Neural cell (in vitro differentiated cells): ENCODE results near the gene ATP5F1C. TPM values are rescaled to one million over a fixed set of nuclear protein-coding genes. Genes with fewer than 3 reads are reported as not detected.

Source experiments
- H2AFZ ChIP-seq: fragments of 200-600, 300-800 bp; sonication (generic), shearing (Covaris generic); 2 replicates; pipeline ENCODE4 v1.6.0; 2014; ENCODE audit warnings: low read depth, mild to moderate bottlenecking, antibody characterized with exemption, low read length, moderate library complexity
- H3F3A ChIP-seq: fragments of 200-600 bp; shearing (Covaris generic); 2 replicates; pipeline ENCODE4 v1.6.1; 2016; ENCODE audit warnings: mild to moderate bottlenecking, moderate library complexity, mixed read lengths, antibody characterized with exemption, low read length; ENCODE audit not compliant: insufficient read depth, poor library complexity, severe bottlenecking
- H3K27ac ChIP-seq: fragments of 200-600, 300-800 bp; sonication (generic), shearing (Covaris generic); 2 replicates; pipeline ENCODE4 v1.5.1; 2014; ENCODE audit warnings: mild to moderate bottlenecking, low read length, moderate library complexity
- H3K27me3 ChIP-seq: fragments of 300-800, 200-600 bp; sonication (generic), shearing (Covaris generic); 2 replicates; pipeline ENCODE4 v1.6.0; 2014; ENCODE audit warnings: mild to moderate bottlenecking, low read depth, low read length, moderate library complexity; ENCODE audit not compliant: insufficient read depth
- H3K36me3 ChIP-seq: fragments of 300-800, 200-600 bp; sonication (generic), shearing (Covaris generic); 2 replicates; pipeline ENCODE4 v1.5.1; 2014; ENCODE audit warnings: mild to moderate bottlenecking, antibody characterized with exemption, low read length, moderate library complexity; ENCODE audit not compliant: insufficient read depth
- H3K4me2 ChIP-seq: fragments of 300-800, 200-600 bp; sonication (generic), shearing (Covaris generic); 2 replicates; pipeline ENCODE4 v1.6.0; 2014; ENCODE audit warnings: mild to moderate bottlenecking, low read length
- H3K4me3 ChIP-seq: fragments of 300-800, 200-600 bp; sonication (generic), shearing (Covaris generic); 2 replicates; pipeline ENCODE4 v1.5.1; 2014; ENCODE audit warnings: mild to moderate bottlenecking, low read length, moderate library complexity
- H3K79me2 ChIP-seq: fragments of 200-600 bp; shearing (Covaris generic); replicated peaks from 2 replicates; pipeline ENCODE4 v1.6.0; 2014; ENCODE audit warnings: mild to moderate bottlenecking, low read length, moderate library complexity; ENCODE audit not compliant: insufficient read depth
- H3K9ac ChIP-seq: fragments of 300-800, 200-600 bp; sonication (generic), shearing (Covaris generic); 2 replicates; pipeline ENCODE4 v1.6.1; 2016; ENCODE audit warnings: mild to moderate bottlenecking, low read length, mixed read lengths
- H3K9me2 ChIP-seq: fragments of 200-600 bp; shearing (Covaris generic); 2 replicates; pipeline ENCODE4 v1.6.1; 2016; ENCODE audit warnings: mild to moderate bottlenecking, low read length, mixed read lengths; ENCODE audit not compliant: insufficient read depth
- H3K9me3 ChIP-seq: fragments of 200-600, 300-800 bp; sonication (generic), shearing (Covaris generic); 2 replicates; pipeline ENCODE4 v1.6.1; 2016; ENCODE audit warnings: mild to moderate bottlenecking, mixed run types, low read length, moderate library complexity, mixed read lengths
- H4K20me1 ChIP-seq: fragments of 200-600 bp; shearing (Covaris generic); 2 replicates; pipeline ENCODE4 v1.6.1; 2016; ENCODE audit warnings: mild to moderate bottlenecking, mixed run types; ENCODE audit not compliant: insufficient read depth
- CTCF ChIP-seq: fragments of 450-650 bp; IDR thresholded peaks from 2 replicates; pipeline ENCODE4 v1.5.1; 2014; ENCODE audit warnings: antibody characterized with exemption, mild to moderate bottlenecking, moderate library complexity; ENCODE audit not compliant: poor library complexity, severe bottlenecking
- EP300 ChIP-seq: fragments of 450-650 bp; conservative IDR thresholded peaks from 2 replicates; pipeline ENCODE4 v1.6.1; 2014; ENCODE audit warnings: antibody characterized with exemption, mild to moderate bottlenecking, moderate library complexity; ENCODE audit not compliant: poor library complexity, severe bottlenecking
- EZH2 ChIP-seq: fragments of 200-600, 300-800 bp; shearing (Covaris generic), sonication (generic); IDR thresholded peaks from 2 replicates; pipeline ENCODE4 v1.6.1; 2014; ENCODE audit warnings: antibody characterized with exemption, low read length, borderline replicate concordance, mild to moderate bottlenecking; ENCODE audit not compliant: insufficient read depth, poor library complexity, severe bottlenecking
- MXI1 ChIP-seq: fragments of 450-650 bp; conservative IDR thresholded peaks from 2 replicates; pipeline ENCODE4 v1.6.1; 2014; ENCODE audit warnings: antibody characterized with exemption, mild to moderate bottlenecking; ENCODE audit not compliant: poor library complexity, severe bottlenecking
- POLR2AphosphoS5 ChIP-seq: IDR thresholded peaks from 2 replicates; pipeline ENCODE4 v1.6.1; 2012
- RAD21 ChIP-seq: fragments of 450-650 bp; conservative IDR thresholded peaks from 2 replicates; pipeline ENCODE4 v1.6.1; 2014; ENCODE audit warnings: antibody characterized with exemption, mild to moderate bottlenecking, moderate library complexity
- REST ChIP-seq: IDR thresholded peaks from 2 replicates; pipeline ENCODE4 v1.6.1; 2012; ENCODE audit warnings: borderline replicate concordance
- SMC3 ChIP-seq: fragments of 450-650 bp; conservative IDR thresholded peaks from 2 replicates; pipeline ENCODE4 v1.6.1; 2014; ENCODE audit warnings: antibody characterized with exemption, mild to moderate bottlenecking, moderate library complexity; ENCODE audit not compliant: poor library complexity
- TAF1 ChIP-seq: IDR thresholded peaks from 2 replicates; pipeline ENCODE4 v1.6.1; 2012; ENCODE audit warnings: low read depth
- polyA plus RNA-seq: library from polyadenylated mRNA; depleted of rRNA; stranded (reverse); fragments of >200 nt; gene quantifications from 2 replicates; pipeline ENCODE4 v1.2.3, GENCODE V29; 2014

ATP5F1C gene
- polyA plus RNA-seq, 1 donor from 2014 or later, result 497 TPM

DNA sequence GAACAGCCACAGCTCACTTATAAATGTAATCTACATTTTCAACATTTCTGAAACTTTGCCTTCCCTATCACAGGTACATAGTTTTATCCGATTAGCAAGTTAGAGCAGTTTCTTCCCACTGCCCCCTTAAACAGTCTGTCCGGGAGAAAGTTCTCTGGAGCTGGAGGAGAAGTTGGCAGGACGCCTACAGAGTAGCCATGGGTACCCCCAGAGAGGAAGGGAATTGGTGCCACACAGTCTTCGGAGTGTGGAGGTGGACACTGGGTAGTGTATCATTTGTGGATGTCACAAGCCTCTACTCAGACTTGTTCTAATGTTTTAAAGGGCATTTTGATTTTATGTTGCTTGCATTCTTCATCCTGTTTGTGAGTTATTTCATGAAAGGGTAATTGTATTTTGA lies 69.3 kb downstream of the ATP5F1C start:
- Histone ChIP-seq H3K4me2 (no peak overlapping the region), H3K36me3 (no peaks in the 10 kb centered on the region), H3K9me2 (no peaks in the 10 kb centered on the region), H3K27me3 (no peaks in the 10 kb centered on the region), H3K79me2 (no peaks in the 10 kb centered on the region), H3K9ac (no peak overlapping the region), H3K9me3 (no peaks in the 10 kb centered on the region), H3F3A (no peaks in the 10 kb centered on the region), H2AFZ (no peak overlapping the region), H4K20me1 (no peaks in the 10 kb centered on the region), H3K27ac (no peak overlapping the region), H3K4me3 (no peak overlapping the region)
- TF ChIP-seq SMC3, result no peak
- TF ChIP-seq TAF1, result no peak
- TF ChIP-seq RAD21, result no peak
- no peak for TF ChIP-seq EP300
- no peak for TF ChIP-seq EZH2
- no peak for TF ChIP-seq CTCF
- no peak for TF ChIP-seq REST
- TF ChIP-seq POLR2AphosphoS5, result no peak
- TF ChIP-seq MXI1, result no peak

Other genes with a start within 250 kb of the ATP5F1C start
- gene ITIH5, start 121.2 kb upstream of the ATP5F1C start, polyA plus RNA-seq, result 0.28 TPM in 1 of 2 replicates, not detected in the other
- gene ITIH2, start 84.9 kb upstream of the ATP5F1C start, polyA plus RNA-seq, result not detected in 2 replicates
- 22.4 and 24.4 TPM in 2 replicates for gene KIN, start 184 bp upstream of the ATP5F1C start, polyA plus RNA-seq
- 1.4 and 2.0 TPM in 2 replicates for gene TAF3, start 30.3 kb downstream of the ATP5F1C start, polyA plus RNA-seq